Superior temporal gyrus (tissue), 1 donor: Measurements from ENCODE around the gene ASB13.
"Not testable (repeated sequence)": the region's sequence is repeated elsewhere in the genome, so short reads cannot be mapped to it uniquely, and the experiment has no call there.

ENCODE experiments used
- DNase-seq: peaks from one replicate; pipeline ENCODE4 v3.0.0-alpha.2; 2016; ENCODE audit errors: extremely low spot score

Gene ASB13

GRCh38 chr10:5607594-5607993 is 58.8 kb downstream of the ASB13 start:
- DNase-seq: no peak

GRCh38 chr10:5606864-5607263 is 59.5 kb downstream of the ASB13 start:
- no peak for DNase-seq

GRCh38 chr10:5606321-5606720 is 60.1 kb downstream of the ASB13 start:
- DNase-seq: no peak

GRCh38 chr10:5604961-5605360 is 61.4 kb downstream of the ASB13 start:
- DNase-seq: no peak

GRCh38 chr10:5604236-5604925 is 62.0 kb downstream of the ASB13 start:
- DNase-seq: no peak

- no peak for DNase-seq
Observed at GRCh38 chr10:5603848-5604170, 62.6 kb downstream of the ASB13 start.

GRCh38 chr10:5603091-5603847 is 63.1 kb downstream of the ASB13 start:
- no peak for DNase-seq

GRCh38 chr10:5601826-5602495 is 64.4 kb downstream of the ASB13 start:
- no peak for DNase-seq

- no peak for DNase-seq
Observed at GRCh38 chr10:5600908-5601307, 65.5 kb downstream of the ASB13 start.

- no peak for DNase-seq
Observed at GRCh38 chr10:5599613-5600520, 66.5 kb downstream of the ASB13 start.

- no peak for DNase-seq
Observed at GRCh38 chr10:5598085-5598690, 68.2 kb downstream of the ASB13 start.

GRCh38 chr10:5596611-5597341 is 69.6 kb downstream of the ASB13 start:
- no peak for DNase-seq

GRCh38 chr10:5595994-5596471 is 70.4 kb downstream of the ASB13 start:
- DNase-seq: no peak

- no peak for DNase-seq
Observed at GRCh38 chr10:5595591-5595990, 70.8 kb downstream of the ASB13 start.

- no peak for DNase-seq
Observed at GRCh38 chr10:5595095-5595494, 71.3 kb downstream of the ASB13 start.

- DNase-seq: no peak
Observed at GRCh38 chr10:5594271-5595049, 71.9 kb downstream of the ASB13 start.

GRCh38 chr10:5593347-5593746 is 73.0 kb downstream of the ASB13 start:
- not testable (repeated sequence) for DNase-seq

- no peak for DNase-seq
Observed at GRCh38 chr10:5592070-5592469, 74.3 kb downstream of the ASB13 start.

GRCh38 chr10:5591336-5591824 is 75.0 kb downstream of the ASB13 start:
- DNase-seq: no peak

- no peak for DNase-seq
Observed at GRCh38 chr10:5590816-5591215, 75.6 kb downstream of the ASB13 start.
